Stomach (tissue), 4 donors: ENCODE results near the gene ALAD.

Experiments used
- CTCF ChIP-seq, 7 experiments: fragments of 450-650 bp in 4 of 7; fragments of 200-600 bp in 3 of 7; sonication (generic) in 3 of 7; IDR thresholded peaks; one replicate each; pipeline ENCODE4 v1.5.1; 2016 to 2019; ENCODE audit warnings: antibody characterized with exemption in 7 of 7, control low read depth in 2 of 7, mild to moderate bottlenecking in 1 of 7
- EP300 ChIP-seq: sonication (generic); formaldehyde crosslinking; IDR thresholded peaks from one replicate; pipeline ENCODE4 v1.6.1; 2017; ENCODE audit warnings: antibody characterized with exemption

GRCh38 chr9:113359385-113359784, 41.7 kb downstream of the ALAD start:
- no peak for TF ChIP-seq EP300
- TF ChIP-seq CTCF (IDR thresholded peaks at IDR 0.05) = no peak
